Chondrocyte (in vitro differentiated cells): ENCODE data around the gene ZNF407. TPM values are rescaled to one million over a fixed set of nuclear protein-coding genes. Genes with fewer than 3 reads are reported as not detected.
A peak's percentile ranks its signal among the peaks of the same experiment; 100 is the strongest.

Source experiments
- DNase-seq: peaks from one replicate; pipeline ENCODE4 v3.0.0; 2021; ENCODE audit warnings: mixed read lengths, low spot score
- H3K27ac Mint-ChIP-seq: one replicate; pipeline ENCODE4 v1.8.0; 2021; ENCODE audit warnings: mild to moderate bottlenecking, moderate library complexity, mixed read lengths; ENCODE audit not compliant: unreplicated experiment
- H3K27me3 Mint-ChIP-seq: 2 replicates; pipeline ENCODE4 v1.8.0; 2021; ENCODE audit warnings: low read depth, mixed read lengths
- H3K36me3 Mint-ChIP-seq: 2 replicates; pipeline ENCODE4 v1.8.0; 2021; ENCODE audit warnings: low read depth, mixed read lengths
- H3K4me1 Mint-ChIP-seq: 2 replicates; pipeline ENCODE4 v1.8.0; 2021; ENCODE audit warnings: low read depth, mild to moderate bottlenecking, mixed read lengths
- H3K4me3 Mint-ChIP-seq: one replicate; pipeline ENCODE4 v1.8.0; 2021; ENCODE audit warnings: mild to moderate bottlenecking, moderate library complexity, mixed read lengths; ENCODE audit not compliant: unreplicated experiment
- H3K9me3 Mint-ChIP-seq: 2 replicates; pipeline ENCODE4 v1.8.0; 2021; ENCODE audit warnings: low read depth, mixed read lengths
- CTCF ChIP-seq: fragments of 200-600 bp; sonication (generic); IDR thresholded peaks from 2 replicates; pipeline ENCODE4 v1.5.0; 2021; ENCODE audit warnings: antibody characterized with exemption, mild to moderate bottlenecking, moderate library complexity
- total RNA-seq: library from RNA; stranded (reverse); gene quantifications from 3 replicates; pipeline ENCODE4 v1.2.1, GENCODE V29; 2021

Gene ZNF407
- total RNA-seq, 1 donor from 2014 or later, result 10.4 TPM

GRCh38 chr18:74589021-74589420, 8.6 kb upstream of the ZNF407 start:
- no peak overlapping the region for H3K27ac Mint-ChIP-seq
- no peak for DNase-seq
- H3K4me1 Mint-ChIP-seq, result no peaks in the 10 kb centered on the region
- H3K27me3 Mint-ChIP-seq, result peaks cover 20% of the 10 kb centered on the region
- no peak for TF ChIP-seq CTCF
- no peaks in the 10 kb centered on the region for H3K9me3 Mint-ChIP-seq
- no peak overlapping the region for H3K4me3 Mint-ChIP-seq
- peaks cover 7% of the 10 kb centered on the region for H3K36me3 Mint-ChIP-seq

- no peak overlapping the region for H3K4me3 Mint-ChIP-seq
- H3K27ac Mint-ChIP-seq, result no peak overlapping the region
- H3K4me1 Mint-ChIP-seq, result no peaks in the 10 kb centered on the region
Observed at GRCh38 chr18:74589811-74590210, 7.9 kb upstream of the ZNF407 start.

GRCh38 chr18:74590671-74591070, 7.0 kb upstream of the ZNF407 start:
- Mint-ChIP-seq H3K27ac (no peak overlapping the region), H3K9me3 (no peaks in the 10 kb centered on the region), H3K36me3 (peaks cover 9% of the 10 kb centered on the region), H3K27me3 (peaks cover 16% of the 10 kb centered on the region), H3K4me3 (no peak overlapping the region), H3K4me1 (peaks cover 3% of the 10 kb centered on the region)
- TF ChIP-seq CTCF, result no peak
- no peak for DNase-seq

More at GRCh38 chr18:74589811-74590210, 7.9 kb upstream of the ZNF407 start:
- TF ChIP-seq CTCF, result no peak
- DNase-seq, result no peak
- peaks cover 20% of the 10 kb centered on the region for H3K27me3 Mint-ChIP-seq
- H3K36me3 Mint-ChIP-seq, result peaks cover 7% of the 10 kb centered on the region
- H3K9me3 Mint-ChIP-seq, result no peaks in the 10 kb centered on the region

- peaks cover 9% of the 10 kb centered on the region for H3K36me3 Mint-ChIP-seq
- no peaks in the 10 kb centered on the region for H3K9me3 Mint-ChIP-seq
- H3K27ac Mint-ChIP-seq, result no peak overlapping the region
- H3K4me1 Mint-ChIP-seq, result peaks cover 24% of the 10 kb centered on the region
- H3K4me3 Mint-ChIP-seq, result peak overlapping the region; percentile 39
- DNase-seq, result no peak
- TF ChIP-seq CTCF, result no peak
- H3K27me3 Mint-ChIP-seq, result no peaks in the 10 kb centered on the region
Observed at GRCh38 chr18:74595431-74595830, 2.2 kb upstream of the ZNF407 start.

- no peak for DNase-seq
- Mint-ChIP-seq H3K4me3 (peak overlapping the region; percentile 93), H3K27ac (peak overlapping the region; percentile 98), H3K27me3 (no peaks in the 10 kb centered on the region), H3K36me3 (peaks cover 9% of the 10 kb centered on the region), H3K4me1 (peaks cover 26% of the 10 kb centered on the region), H3K9me3 (no peaks in the 10 kb centered on the region)
- no peak for TF ChIP-seq CTCF
Observed at GRCh38 chr18:74597034-74597661, 522 bp upstream of the ZNF407 start.
